K562 (cell line): ENCODE data around the gene MCC.

ENCODE experiments used
- BRF2 ChIP-seq: IDR thresholded peaks from 3 replicates; pipeline ENCODE4 v1.6.1; 2011; ENCODE audit warnings: borderline replicate concordance, mild to moderate bottlenecking; ENCODE audit not compliant: insufficient read length, insufficient read depth
- CTCF ChIP-seq, 3 experiments: IDR thresholded peaks in 2 of 3; conservative IDR thresholded peaks in 1 of 3; 2 replicates each; pipeline ENCODE4 v1.5.1; 2011 to 2012; ENCODE audit warnings: low read length in 3 of 3, mild to moderate bottlenecking in 3 of 3, control low read depth in 2 of 3, improper control_type of control experiment in 1 of 3, inconsistent platforms in 1 of 3, low read depth in 1 of 3, mixed read lengths in 1 of 3, moderate library complexity in 1 of 3; ENCODE audit not compliant: insufficient read depth in 2 of 3
- EZH2 ChIP-seq: IDR thresholded peaks from 2 replicates; pipeline ENCODE4 v1.6.1; 2012; ENCODE audit warnings: low read depth, mild to moderate bottlenecking, inconsistent platforms, low read length, borderline replicate concordance
- POLR2AphosphoS2 ChIP-seq: IDR thresholded peaks from 2 replicates; pipeline ENCODE4 v1.6.1; 2012; ENCODE audit warnings: low read length, improper control_type of control experiment
- RAD51 ChIP-seq: fragments of 450-650 bp; IDR thresholded peaks from 2 replicates; pipeline ENCODE4 v1.7.1; 2016; ENCODE audit warnings: low read depth, mild to moderate bottlenecking, borderline replicate concordance
- SP2 ChIP-seq: IDR thresholded peaks from 2 replicates; pipeline ENCODE4 v1.6.1; 2011; ENCODE audit warnings: mild to moderate bottlenecking, low read depth, low read length, moderate library complexity; ENCODE audit not compliant: poor library complexity, severe bottlenecking; ENCODE audit errors: extremely low read depth
- XRCC4 ChIP-seq: IDR thresholded peaks from one replicate; pipeline ENCODE4 v1.6.1; 2011; ENCODE audit not compliant: insufficient read depth, insufficient read length; ENCODE audit errors: extremely low read depth
- ZBTB1 ChIP-seq: sonication (generic); formaldehyde crosslinking; IDR thresholded peaks from 2 replicates; pipeline ENCODE4 v1.8.1; 2023; ENCODE audit warnings: missing genetic modification reagents, low read depth, mild to moderate bottlenecking, borderline replicate concordance
- ZNF23 ChIP-seq: fragments of 250-450 bp; sonication (Bioruptor Pico); IDR thresholded peaks from 2 replicates; pipeline ENCODE4 v1.4.0; 2020; ENCODE audit warnings: mild to moderate bottlenecking
- ZNF561 ChIP-seq: fragments of 450-650 bp; formaldehyde crosslinking; conservative IDR thresholded peaks from 2 replicates; pipeline ENCODE4 v1.4.0; 2020; ENCODE audit warnings: mild to moderate bottlenecking, moderate library complexity
- ZNF699 ChIP-seq: fragments of 250-450 bp; sonication (Bioruptor Pico); IDR thresholded peaks from 2 replicates; pipeline ENCODE4 v1.8.0; 2021; ENCODE audit warnings: mild to moderate bottlenecking, moderate library complexity; ENCODE audit not compliant: insufficient replicate concordance

- TF ChIP-seq POLR2AphosphoS2 (no peak), CTCF (IDR thresholded peaks at IDR 0.05 in 2 of 3, conservative IDR thresholded peaks at IDR 0.05 in 1 of 3; ENCODE audit: insufficient read depth in 2 of 3, low read depth in 1 of 3, low read length in 3 of 3) (no peak), EZH2 (no peak), ZBTB1 (CRISPR knock-in tag) (no peak), BRF2 (no peak), ZNF561 (no peak), SP2 (no peak), ZNF23 (CRISPR knock-in tag) (no peak), RAD51 (no peak), ZNF699 (no peak), XRCC4 (no peak)
Measured at GRCh38 chr5:113217619-113218184, 270.6 kb downstream of the MCC start.
